DMS53 treated with DMSO at 0.1 percent for 48 hours (cell line): ENCODE measurements around the gene POLR3G.

Source experiments
- DNase-seq: peaks from one replicate; lab custom pipeline; 2025; ENCODE audit not compliant: unreplicated experiment; lab: John Stamatoyannopoulos, UW

Gene POLR3G

DNA sequence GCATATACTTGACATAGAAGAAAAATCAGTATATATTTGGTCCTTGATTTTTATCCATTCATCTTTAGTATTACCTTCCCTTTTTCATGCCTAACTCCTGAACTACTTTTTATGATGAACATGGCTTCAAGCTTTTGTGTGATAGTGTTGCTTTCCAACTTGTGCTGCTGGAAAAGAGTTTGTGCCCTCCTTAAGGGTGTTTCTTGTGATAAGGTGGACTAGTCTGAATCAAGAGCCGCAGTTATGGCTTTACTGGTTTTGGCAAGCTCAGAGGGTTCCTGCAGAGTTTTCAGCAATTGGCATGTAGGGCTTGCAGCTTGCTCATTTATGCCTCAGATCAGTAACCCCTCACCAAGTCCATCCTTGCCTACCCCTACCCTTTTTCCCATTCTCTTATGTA is 20.5 kb downstream of the POLR3G start:
- DNase-seq = no peak

DNA sequence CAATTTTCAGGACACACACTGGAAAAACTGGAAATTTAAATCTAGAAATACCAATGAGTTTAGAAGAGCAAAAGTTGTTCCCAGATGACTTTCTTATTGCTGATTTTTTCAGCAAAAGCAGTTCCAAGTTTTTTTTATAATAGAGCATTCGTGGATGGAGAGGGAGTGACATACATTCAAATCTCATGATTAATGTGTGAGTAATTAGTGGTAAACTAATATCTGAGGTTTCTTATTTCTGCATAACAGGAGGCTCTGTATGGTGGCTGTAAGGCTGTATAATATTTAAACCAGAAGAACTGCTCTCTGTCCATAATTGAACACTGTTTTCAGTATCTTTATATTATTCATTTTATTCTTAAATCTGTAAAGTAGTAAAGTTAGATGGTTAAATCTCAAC is 28.9 kb downstream of the POLR3G start:
- DNase-seq = no peak

DNA sequence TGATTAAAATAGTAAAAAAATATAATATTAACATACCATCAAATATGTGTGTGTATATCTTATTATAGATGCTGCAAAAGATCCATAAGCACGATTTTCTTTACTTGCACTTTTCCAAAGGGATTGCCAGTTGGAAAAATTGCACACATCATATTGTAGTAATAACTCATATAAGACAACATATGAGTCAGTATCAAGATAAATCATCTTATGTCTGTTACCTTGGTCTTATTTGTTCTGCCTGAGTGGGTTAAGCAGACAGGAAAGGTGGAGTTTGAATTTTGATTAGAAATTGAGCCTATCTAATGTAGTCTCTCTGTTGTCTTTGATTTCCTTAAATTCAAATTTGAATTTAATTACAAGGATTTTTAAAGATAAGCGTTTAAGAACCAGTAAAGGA is 30.1 kb downstream of the POLR3G start:
- no peak for DNase-seq

DNA sequence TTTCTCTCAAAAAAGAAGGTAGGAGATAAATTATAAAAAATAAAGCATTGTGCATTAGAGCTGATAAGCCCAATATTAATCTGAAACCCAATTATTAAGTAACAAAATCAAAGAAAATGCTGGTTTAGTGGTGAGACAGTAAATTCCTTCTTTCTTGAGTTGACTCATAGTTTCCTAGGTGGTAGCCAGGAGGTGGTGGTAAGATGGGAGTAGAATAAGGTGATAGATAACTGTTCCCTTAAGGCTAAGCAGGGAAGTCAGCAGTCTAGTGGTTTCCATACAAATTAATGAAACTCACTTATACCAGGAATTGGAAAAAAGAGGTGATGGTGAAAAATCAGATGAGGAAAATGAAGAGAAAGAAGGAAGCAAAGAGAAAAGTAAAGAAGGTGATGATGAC is 31.6 kb downstream of the POLR3G start:
- no peak for DNase-seq

- no peak for DNase-seq
These were observed 35.8 kb downstream of the POLR3G start for GRCh38 chr5:90510438-90510837.

DNA sequence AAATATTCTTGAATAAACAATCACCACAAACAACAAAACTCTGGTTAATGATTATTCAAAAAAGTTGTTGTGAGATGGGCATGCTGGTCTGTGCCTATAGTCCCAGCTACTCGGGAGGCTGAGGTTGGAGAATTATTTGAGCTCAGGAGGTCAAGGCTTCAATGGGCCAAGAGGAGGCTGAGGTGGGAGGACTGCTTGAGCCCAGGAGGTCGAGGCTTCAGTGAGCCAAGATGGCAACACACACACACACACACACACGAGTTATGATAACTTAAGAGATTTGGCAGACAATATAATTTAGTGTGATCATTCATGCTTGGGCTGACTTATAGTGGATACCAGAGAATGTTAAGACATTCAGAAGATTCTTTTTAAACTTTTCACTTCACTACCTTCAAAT is 39.9 kb downstream of the POLR3G start:
- DNase-seq = no peak

- peak; percentile 84 for DNase-seq
These were observed 44.0 kb downstream of the POLR3G start for GRCh38 chr5:90518661-90519060.

GRCh38 chr5:90519081-90519480 is 44.4 kb downstream of the POLR3G start:
- DNase-seq = peak; percentile 85

DNA sequence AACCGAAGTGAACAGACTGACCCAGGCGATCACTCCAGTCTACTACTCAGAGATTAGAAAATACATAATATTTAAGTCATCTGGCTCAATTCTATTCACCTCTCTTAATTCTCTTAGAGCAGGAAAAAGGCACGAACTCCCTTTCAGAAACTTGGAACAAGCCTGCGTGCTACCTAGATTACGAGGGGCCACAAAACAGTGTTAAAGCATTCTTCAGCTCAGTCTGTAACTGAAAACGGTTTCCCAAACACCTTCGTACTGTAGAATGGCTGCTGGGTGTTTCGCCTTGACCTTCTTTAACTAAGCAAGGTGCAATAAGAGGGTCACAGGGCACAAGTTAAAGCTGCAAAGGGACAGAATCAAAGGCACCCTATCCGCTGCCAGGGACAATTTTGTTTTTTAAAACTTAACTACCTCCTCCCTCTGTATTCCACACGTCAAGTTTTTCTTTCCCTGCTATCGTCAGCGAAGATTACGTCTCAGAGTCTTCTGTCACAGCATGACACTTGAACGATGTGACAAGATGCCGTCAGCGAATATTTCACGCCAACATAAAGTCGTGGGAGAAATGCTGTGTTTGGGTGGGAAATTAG is 54.0 kb downstream of the POLR3G start:
- no peak for DNase-seq

DNA sequence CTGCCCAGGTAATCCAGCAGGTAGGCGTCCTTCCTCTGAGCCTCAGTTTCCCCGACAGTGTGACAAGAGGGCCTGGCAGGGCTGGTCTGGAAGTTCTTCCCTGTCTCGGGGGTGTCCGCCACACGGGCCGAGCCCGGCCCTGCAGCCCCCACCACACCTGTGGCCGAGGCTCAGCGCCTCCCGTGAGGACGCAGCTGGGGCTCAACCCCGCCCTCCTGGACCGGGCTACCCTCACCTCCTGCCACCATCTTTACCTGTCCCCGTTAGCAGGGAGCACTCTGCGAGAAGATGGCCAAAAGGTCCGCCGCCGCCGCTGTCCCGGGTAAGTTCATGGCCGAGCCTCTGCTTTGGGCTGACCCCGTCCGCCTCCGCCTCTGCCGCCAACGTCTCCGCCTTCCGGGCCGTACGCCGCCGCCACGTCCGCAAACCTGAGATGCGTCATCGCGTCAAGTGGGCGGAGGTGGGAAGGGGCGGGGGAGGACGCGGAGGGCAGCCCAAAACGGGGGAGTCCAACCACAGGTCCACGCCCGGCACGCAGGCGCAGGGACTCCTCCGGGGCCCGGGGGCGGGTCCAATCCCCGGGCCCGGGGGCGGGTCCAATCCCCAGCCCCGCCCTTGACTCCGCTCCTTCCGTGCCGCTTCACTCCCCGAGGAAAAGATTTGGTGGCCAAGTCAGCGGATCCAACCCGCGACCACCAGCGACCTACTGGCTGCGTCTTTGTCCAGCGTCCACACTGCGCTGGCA is 54.7 kb downstream of the POLR3G start, which contains the start of gene LYSMD3:
TSS of gene LYSMD3 (minus strand) at position 391 of the 745 bp plus-strand sequence. CDS start 4,295 bp downstream, outside the sequence.
- DNase-seq = peak; percentile 86

GRCh38 chr5:90529939-90530677 is 55.4 kb downstream of the POLR3G start:
- DNase-seq = peak; percentile 57

- no peak for DNase-seq
These were observed 56.2 kb downstream of the POLR3G start for GRCh38 chr5:90530736-90531487.

DNA sequence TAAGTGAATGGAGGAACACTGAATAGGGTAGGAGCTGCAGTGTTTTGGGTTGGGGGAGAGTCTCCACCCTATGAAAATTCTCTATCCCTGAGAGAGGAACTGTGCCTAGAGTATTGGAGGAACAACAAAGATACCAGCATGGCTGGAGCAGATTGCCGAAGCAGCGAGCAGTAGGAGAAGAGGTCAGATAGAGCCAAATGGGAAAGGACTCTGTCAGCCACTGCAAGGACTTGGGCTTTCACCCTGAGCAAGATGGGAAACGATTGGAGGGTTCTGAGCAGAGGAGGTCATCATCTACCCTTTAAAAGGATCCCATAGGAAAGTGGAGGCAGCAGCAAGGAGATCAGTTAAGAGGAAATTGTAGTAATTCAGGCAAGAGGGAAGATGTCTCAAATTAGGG is 59.1 kb downstream of the POLR3G start:
- DNase-seq = no peak

DNA sequence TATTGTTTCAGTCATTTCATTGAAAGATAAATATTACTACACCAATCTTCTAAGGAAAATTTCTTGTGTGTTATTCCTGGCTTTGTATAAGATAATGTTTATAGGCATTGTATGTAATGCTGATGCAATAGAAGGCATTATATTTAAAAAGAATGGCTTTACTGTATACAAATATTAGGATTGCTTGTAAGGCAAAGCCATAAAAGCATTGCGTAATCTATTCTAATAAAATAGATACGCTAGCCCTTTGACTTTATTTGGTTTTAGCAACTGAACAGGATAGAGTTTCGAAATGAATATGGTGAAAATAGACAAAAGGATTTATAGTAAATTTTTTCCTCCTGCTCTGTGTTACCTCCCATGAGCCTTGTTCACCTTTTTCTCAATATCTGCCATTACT is 60.3 kb downstream of the POLR3G start:
- DNase-seq = no peak

- DNase-seq = no peak
These were observed 68.3 kb downstream of the POLR3G start for GRCh38 chr5:90542827-90543519.

- DNase-seq = no peak
These were observed 70.8 kb downstream of the POLR3G start for GRCh38 chr5:90545511-90545910.

GRCh38 chr5:90546216-90546837 is 71.7 kb downstream of the POLR3G start:
- no peak for DNase-seq

GRCh38 chr5:90547072-90547536 is 72.4 kb downstream of the POLR3G start:
- peak; percentile 40 for DNase-seq

DNA sequence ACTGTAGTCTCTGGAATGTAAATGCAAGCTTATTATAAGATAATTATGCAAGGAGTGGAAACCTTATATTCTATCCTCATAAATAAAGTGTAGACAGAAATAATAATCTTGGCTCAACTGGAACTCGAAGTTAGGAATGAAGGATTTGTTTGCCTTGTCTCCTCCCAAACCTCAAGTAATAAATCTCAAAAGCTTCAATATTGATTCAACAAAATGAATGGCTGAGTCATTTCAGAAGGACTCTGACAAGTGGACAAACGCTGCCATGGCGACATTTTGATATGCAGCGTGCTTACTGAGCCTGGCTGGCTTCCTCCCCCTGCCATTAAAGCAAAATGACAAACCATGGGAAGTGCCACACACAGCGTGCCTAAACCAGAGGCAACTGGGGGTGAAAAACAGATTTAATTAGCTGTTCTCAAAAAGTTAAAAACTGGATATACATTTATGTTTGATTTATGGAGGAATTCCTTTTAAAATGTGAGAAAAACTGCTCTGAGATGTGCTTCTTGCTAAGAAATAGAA is 73.5 kb downstream of the POLR3G start:
- DNase-seq = peak; percentile 91

GRCh38 chr5:90549223-90549622 is 74.6 kb downstream of the POLR3G start:
- no peak for DNase-seq
